Caco-2 (cell line): ENCODE data around the gene MUC20. TPM values are rescaled to one million over a fixed set of nuclear protein-coding genes. Genes with fewer than 3 reads are reported as not detected.

Experiments used
- BruUV-seq: library from RNA; stranded (reverse); fragments of 400-500 nt; replicated peaks from 2 replicates; lab custom pipeline; 2021; lab: Mats Ljungman, UMichigan
- CTCF ChIA-PET: fragments of 300-600 bp; sonication (Branson Sonifier 250); formaldehyde crosslinking; loops from one replicate; lab custom pipeline; 2022; ENCODE audit warnings: antibody characterized with exemption; lab: Charles Lee
- POLR2A ChIA-PET: fragments of 300-600 bp; sonication (Branson Sonifier 250); formaldehyde crosslinking; loops from one replicate; lab custom pipeline; 2022; ENCODE audit warnings: antibody characterized with exemption; lab: Charles Lee
- DNase-seq, 2 experiments: peaks; one replicate each; pipeline versions ENCODE4 v3.0.0 to v3.0.0-alpha.2; 2020 to 2022
- H3K27me3 ChIP-seq: replicated peaks from 2 replicates; pipeline ENCODE4 v1.6.0; 2011; ENCODE audit warnings: low read length; ENCODE audit not compliant: control insufficient read depth, insufficient read depth
- H3K36me3 ChIP-seq: 2 replicates; pipeline ENCODE4 v1.5.1; 2011; ENCODE audit warnings: low read length; ENCODE audit not compliant: control insufficient read depth, insufficient read depth
- H3K4me1 ChIP-seq: fragments of 250-450 bp; sonication (Bioruptor Pico); 2 replicates; pipeline ENCODE4 v1.5.1; 2020; ENCODE audit warnings: mild to moderate bottlenecking
- H3K4me3 ChIP-seq: 2 replicates; pipeline ENCODE4 v1.5.1; 2011; ENCODE audit warnings: low read depth, mild to moderate bottlenecking, control low read depth, low read length
- H3K9me3 ChIP-seq: fragments of 250-450 bp; sonication (Bioruptor Pico); 2 replicates; pipeline ENCODE4 v1.5.1; 2020; ENCODE audit warnings: mild to moderate bottlenecking, moderate library complexity
- H3K27ac Mint-ChIP-seq: one replicate; pipeline ENCODE4 v1.8.0; 2022; ENCODE audit warnings: mixed read lengths; ENCODE audit not compliant: unreplicated experiment
- H3K27me3 Mint-ChIP-seq: one replicate; pipeline ENCODE4 v1.8.0; 2022; ENCODE audit warnings: mixed read lengths; ENCODE audit not compliant: insufficient read depth, unreplicated experiment
- H3K36me3 Mint-ChIP-seq: one replicate; pipeline ENCODE4 v1.8.0; 2022; ENCODE audit warnings: mild to moderate bottlenecking, mixed read lengths; ENCODE audit not compliant: insufficient read depth, unreplicated experiment
- H3K4me1 Mint-ChIP-seq: one replicate; pipeline ENCODE4 v1.8.0; 2022; ENCODE audit warnings: low read depth, mixed read lengths; ENCODE audit not compliant: unreplicated experiment
- H3K4me3 Mint-ChIP-seq: one replicate; pipeline ENCODE4 v1.8.0; 2022; ENCODE audit warnings: mild to moderate bottlenecking, moderate library complexity, mixed read lengths; ENCODE audit not compliant: unreplicated experiment
- H3K9me3 Mint-ChIP-seq: one replicate; pipeline ENCODE4 v1.8.0; 2022; ENCODE audit warnings: mixed read lengths; ENCODE audit not compliant: unreplicated experiment
- intact Hi-C: fragments of 100-400 bp; cut with micrococcal nuclease; formaldehyde crosslinking; loops from one replicate; pipeline ENCODE4 v1.10.0; 2022; ENCODE audit not compliant: unreplicated experiment
- total RNA-seq: library from RNA; stranded (reverse); gene quantifications from 2 replicates; pipeline ENCODE4 v1.2.3, GENCODE V29; 2022
- TF ChIP-seq, protein P1 (sequence below), 2 experiments: fragments of 200-600 bp in 1 of 2; IDR thresholded peaks; 1 replicate in 1 of 2; 2 replicates in 1 of 2; pipeline versions ENCODE4 v1.5.1 to v1.8.0; 2011 to 2022; ENCODE audit warnings: antibody characterized with exemption in 1 of 2, control low read depth in 1 of 2, inconsistent platforms in 1 of 2, low read depth in 1 of 2, low read length in 1 of 2, mild to moderate bottlenecking in 1 of 2, moderate library complexity in 1 of 2; ENCODE audit not compliant: insufficient read depth in 1 of 2, severe bottlenecking in 1 of 2, unreplicated experiment in 1 of 2

MUC20 gene
- total RNA-seq, 1 experiment from 2014 or later, result 0.88 TPM

DNA sequence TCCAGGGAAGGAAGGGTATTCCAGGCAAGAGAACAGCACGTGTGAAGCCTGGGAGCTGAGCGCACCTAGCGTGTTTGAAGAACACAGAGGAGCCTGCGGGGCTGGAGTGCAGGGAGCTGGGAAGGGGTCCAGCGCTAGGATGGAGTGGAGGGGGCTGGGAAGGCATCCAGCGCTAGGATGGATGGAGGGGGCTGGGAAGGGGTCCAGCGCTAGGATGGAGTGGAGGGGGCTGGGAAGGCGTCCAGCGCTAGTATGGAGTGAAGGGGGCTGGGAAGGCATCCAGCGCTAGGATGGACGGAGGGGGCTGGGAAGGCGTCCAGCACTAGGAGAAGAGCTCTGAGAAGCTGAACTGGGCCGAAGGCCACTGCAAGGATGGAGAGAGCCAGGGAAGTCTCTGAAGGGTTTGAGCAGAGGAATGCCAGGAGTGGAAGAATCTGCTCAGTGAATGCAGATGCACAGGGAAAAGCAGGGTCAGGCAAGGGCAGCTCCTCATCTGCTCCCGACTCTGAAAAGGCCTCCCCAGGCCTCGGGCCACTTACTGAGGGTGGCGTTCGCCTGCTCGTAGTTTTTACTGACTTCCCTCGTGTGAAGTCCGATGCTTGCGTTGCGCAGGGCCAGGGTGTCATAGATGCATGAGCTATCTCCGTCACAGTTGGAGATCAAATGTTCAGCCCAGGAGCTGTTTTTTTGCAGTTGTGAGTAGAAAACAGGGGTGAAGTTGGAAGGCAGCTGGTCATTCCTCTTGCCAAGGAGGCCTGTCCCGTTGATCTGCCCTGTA, 39.8 kb downstream of the MUC20 start:
- no peak overlapping the region for H3K4me3 ChIP-seq
- ChIA-PET CTCF (interaction anchor here (1.1 kb wide), 1 partner anchor 14 kb away, joined by 3 read pairs; no protein-coding TSS in a partner anchor), POLR2A (no interaction called here)
- Mint-ChIP-seq H3K4me1 (peaks cover 9% of the 10 kb centered on the region), H3K27ac (no peak overlapping the region), H3K9me3 (no peaks in the 10 kb centered on the region), H3K4me3 (no peak overlapping the region), H3K36me3 (no peaks in the 10 kb centered on the region), H3K27me3 (peaks cover 7% of the 10 kb centered on the region)
- TF ChIP-seq, protein P1, sequence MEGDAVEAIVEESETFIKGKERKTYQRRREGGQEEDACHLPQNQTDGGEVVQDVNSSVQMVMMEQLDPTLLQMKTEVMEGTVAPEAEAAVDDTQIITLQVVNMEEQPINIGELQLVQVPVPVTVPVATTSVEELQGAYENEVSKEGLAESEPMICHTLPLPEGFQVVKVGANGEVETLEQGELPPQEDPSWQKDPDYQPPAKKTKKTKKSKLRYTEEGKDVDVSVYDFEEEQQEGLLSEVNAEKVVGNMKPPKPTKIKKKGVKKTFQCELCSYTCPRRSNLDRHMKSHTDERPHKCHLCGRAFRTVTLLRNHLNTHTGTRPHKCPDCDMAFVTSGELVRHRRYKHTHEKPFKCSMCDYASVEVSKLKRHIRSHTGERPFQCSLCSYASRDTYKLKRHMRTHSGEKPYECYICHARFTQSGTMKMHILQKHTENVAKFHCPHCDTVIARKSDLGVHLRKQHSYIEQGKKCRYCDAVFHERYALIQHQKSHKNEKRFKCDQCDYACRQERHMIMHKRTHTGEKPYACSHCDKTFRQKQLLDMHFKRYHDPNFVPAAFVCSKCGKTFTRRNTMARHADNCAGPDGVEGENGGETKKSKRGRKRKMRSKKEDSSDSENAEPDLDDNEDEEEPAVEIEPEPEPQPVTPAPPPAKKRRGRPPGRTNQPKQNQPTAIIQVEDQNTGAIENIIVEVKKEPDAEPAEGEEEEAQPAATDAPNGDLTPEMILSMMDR (IDR thresholded peaks at IDR 0.05; ENCODE audit: insufficient read depth in 1 of 2, low read depth in 1 of 2, low read length in 1 of 2, severe bottlenecking in 1 of 2, unreplicated experiment in 1 of 2), result no peak
- H3K4me1 ChIP-seq, result no peaks in the 10 kb centered on the region
- DNase-seq, result no peak
- intact Hi-C loops, result no loop called here
- H3K36me3 ChIP-seq, result no peaks in the 10 kb centered on the region
- H3K27me3 ChIP-seq, result no peaks in the 10 kb centered on the region
- no peaks in the 10 kb centered on the region for H3K9me3 ChIP-seq
- no TSS peak for BruUV-seq

DNA sequence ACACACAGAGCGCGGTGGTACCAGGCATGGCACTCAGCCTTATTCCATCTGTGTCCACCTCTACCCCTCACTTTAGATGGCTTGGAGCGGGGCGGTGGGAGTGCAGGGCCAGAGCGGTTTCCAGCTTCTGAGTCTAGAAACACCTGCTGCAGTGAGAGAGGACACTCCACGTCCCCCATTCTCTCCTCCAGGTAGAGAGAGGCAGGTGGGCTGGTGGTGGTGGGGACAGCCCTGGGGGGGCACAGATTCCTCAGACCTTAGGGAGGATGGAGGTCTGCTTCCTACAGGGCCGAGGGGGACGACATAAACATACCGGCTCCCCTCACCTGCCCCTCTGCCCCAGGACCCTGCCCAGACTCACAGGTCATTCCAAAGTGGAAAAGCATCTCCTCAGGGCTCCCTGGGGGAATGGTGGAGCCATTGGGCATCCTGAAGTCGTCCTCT, 40.4 kb downstream of the MUC20 start:
- TF ChIP-seq, protein P1 (IDR thresholded peaks at IDR 0.05; ENCODE audit: insufficient read depth in 1 of 2, low read depth in 1 of 2, low read length in 1 of 2, severe bottlenecking in 1 of 2, unreplicated experiment in 1 of 2), result no peak
- H3K4me1 Mint-ChIP-seq, result peaks cover 9% of the 10 kb centered on the region
- H3K9me3 Mint-ChIP-seq, result no peaks in the 10 kb centered on the region
- no peak for DNase-seq
- no peak overlapping the region for H3K27ac Mint-ChIP-seq
- POLR2A ChIA-PET, result no interaction called here
- CTCF ChIA-PET, result interaction anchor here (1.1 kb wide), 1 partner anchor 13 kb away, joined by 3 read pairs; no protein-coding TSS in a partner anchor
- no peaks in the 10 kb centered on the region for H3K36me3 Mint-ChIP-seq
- H3K36me3 ChIP-seq, result no peaks in the 10 kb centered on the region
- peaks cover 7% of the 10 kb centered on the region for H3K27me3 Mint-ChIP-seq
- BruUV-seq, result no TSS peak
- no peak overlapping the region for H3K4me3 ChIP-seq
- H3K4me1 ChIP-seq, result no peaks in the 10 kb centered on the region
- no peaks in the 10 kb centered on the region for H3K9me3 ChIP-seq
- H3K27me3 ChIP-seq, result no peaks in the 10 kb centered on the region
- intact Hi-C loops, result no loop called here
- no peak overlapping the region for H3K4me3 Mint-ChIP-seq

DNA sequence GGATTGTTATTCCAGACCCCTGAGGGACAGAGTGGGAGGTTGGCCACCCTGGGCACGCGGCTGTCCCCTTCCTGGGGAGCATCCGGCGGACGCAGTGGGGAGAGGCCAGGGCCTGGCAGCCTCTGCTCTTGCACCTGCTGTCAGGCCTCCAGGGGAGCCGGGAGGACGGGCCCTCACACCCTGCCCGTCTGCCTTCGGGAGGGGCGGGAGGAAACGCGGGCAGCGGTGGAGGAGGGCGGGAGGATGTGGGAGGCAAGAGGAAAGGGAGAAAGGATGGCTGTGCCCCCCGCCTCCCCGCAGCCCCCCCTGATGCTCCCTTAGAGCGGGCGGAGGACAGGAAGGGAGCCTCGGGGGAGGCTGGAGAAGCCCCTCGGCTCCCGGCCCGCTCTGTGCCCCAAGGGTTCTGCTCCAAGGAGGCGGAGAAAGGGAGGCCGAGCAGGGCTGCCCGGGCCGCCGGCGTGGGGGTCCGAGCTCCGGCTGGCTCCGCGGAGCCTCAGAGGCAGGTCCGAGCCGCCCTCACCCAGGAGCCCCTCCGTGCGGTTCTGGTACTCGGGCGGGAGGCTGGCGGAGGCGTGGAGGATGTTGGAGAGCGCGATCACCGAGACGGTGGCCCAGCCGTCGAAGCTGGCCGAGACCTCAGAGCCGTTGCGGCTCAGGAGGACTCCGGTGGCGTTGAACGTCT, 40.9 kb downstream of the MUC20 start:
- CTCF ChIA-PET, result no interaction called here
- TF ChIP-seq, protein P1 (IDR thresholded peaks at IDR 0.05; ENCODE audit: insufficient read depth in 1 of 2, low read depth in 1 of 2, low read length in 1 of 2, severe bottlenecking in 1 of 2, unreplicated experiment in 1 of 2), result no peak
- H3K27me3 Mint-ChIP-seq, result peaks cover 7% of the 10 kb centered on the region
- no peaks in the 10 kb centered on the region for H3K9me3 Mint-ChIP-seq
- BruUV-seq, result no TSS peak
- no peaks in the 10 kb centered on the region for H3K36me3 ChIP-seq
- POLR2A ChIA-PET, result no interaction called here
- H3K4me3 ChIP-seq, result no peak overlapping the region
- no peaks in the 10 kb centered on the region for H3K9me3 ChIP-seq
- H3K27me3 ChIP-seq, result no peaks in the 10 kb centered on the region
- H3K27ac Mint-ChIP-seq, result no peak overlapping the region
- no peak for DNase-seq
- no peaks in the 10 kb centered on the region for H3K36me3 Mint-ChIP-seq
- intact Hi-C loops, result no loop called here
- peaks cover 5% of the 10 kb centered on the region for H3K4me1 Mint-ChIP-seq
- no peak overlapping the region for H3K4me3 Mint-ChIP-seq
- H3K4me1 ChIP-seq, result no peaks in the 10 kb centered on the region
